Liver (tissue), 9 donors: ENCODE data around the gene TMEM109. TPM values are rescaled to one million over a fixed set of nuclear protein-coding genes. Genes with fewer than 3 reads are reported as not detected.
A peak's percentile ranks its signal among the peaks of the same experiment; 100 is the strongest.

Experiments used
- DNase-seq: peaks from one replicate; pipeline ENCODE4 v3.0.0-alpha.2; 2017; ENCODE audit warnings: low spot score
- H3K27ac ChIP-seq, 2 donors: one replicate each; pipeline ENCODE4 v1.7.0; 2013; ENCODE audit warnings: inconsistent platforms in 2 of 2, low read length in 2 of 2, control low read depth in 1 of 2, low read depth in 1 of 2, mild to moderate bottlenecking in 1 of 2
- H3K27me3 ChIP-seq, 4 donors: one replicate each; pipeline versions ENCODE4 v1.6.1 to v1.7.0; 2013; ENCODE audit warnings: low read length in 3 of 4, inconsistent platforms in 1 of 4, mild to moderate bottlenecking in 1 of 4, moderate library complexity in 1 of 4; ENCODE audit not compliant: control insufficient read depth in 4 of 4, insufficient read depth in 4 of 4
- H3K36me3 ChIP-seq, 4 donors: one replicate each; pipeline versions ENCODE4 v1.6.1 to v1.7.0; 2013; ENCODE audit warnings: low read length in 3 of 4, mild to moderate bottlenecking in 3 of 4, low read depth in 1 of 4, moderate library complexity in 1 of 4; ENCODE audit not compliant: control insufficient read depth in 4 of 4, insufficient read depth in 3 of 4
- H3K4me1 ChIP-seq, 4 donors: one replicate each; pipeline versions ENCODE4 v1.6.1 to v1.7.0; 2013; ENCODE audit warnings: low read length in 3 of 4, mild to moderate bottlenecking in 3 of 4, moderate library complexity in 1 of 4; ENCODE audit not compliant: control insufficient read depth in 4 of 4, insufficient read depth in 4 of 4
- H3K4me3 ChIP-seq, 3 donors: one replicate each; pipeline versions ENCODE4 v1.6.1 to v1.7.0; 2013; ENCODE audit warnings: low read length in 3 of 3, control low read depth in 1 of 3, low read depth in 1 of 3, mild to moderate bottlenecking in 1 of 3
- H3K9ac ChIP-seq, 2 donors: one replicate each; pipeline ENCODE4 v1.7.0; 2013; ENCODE audit warnings: low read length in 2 of 2, mild to moderate bottlenecking in 2 of 2, moderate library complexity in 2 of 2, control low read depth in 1 of 2, low read depth in 1 of 2
- H3K9me3 ChIP-seq, 4 donors: one replicate each; pipeline versions ENCODE4 v1.6.1 to v1.7.0; 2013; ENCODE audit warnings: low read length in 3 of 4; ENCODE audit not compliant: control insufficient read depth in 4 of 4
- ATF3 ChIP-seq: IDR thresholded peaks from 2 replicates; pipeline ENCODE4 v1.6.1; 2016; ENCODE audit warnings: antibody characterized with exemption
- CTCF ChIP-seq: fragments of 150-350 bp; IDR thresholded peaks from 2 replicates; pipeline ENCODE4 v1.5.1; 2017; ENCODE audit warnings: improper control_type of control experiment, low read depth, low read length; ENCODE audit not compliant: missing input control
- EGR1 ChIP-seq, 2 donors: IDR thresholded peaks; 2 replicates each; pipeline ENCODE4 v1.6.1; 2016 to 2018; ENCODE audit warnings: antibody characterized with exemption in 2 of 2, low read depth in 2 of 2
- HNF4A ChIP-seq, 2 donors: conservative IDR thresholded peaks; 2 replicates each; pipeline ENCODE4 v1.6.1; 2016; ENCODE audit warnings: antibody characterized with exemption in 2 of 2, mild to moderate bottlenecking in 2 of 2
- HNF4G ChIP-seq: IDR thresholded peaks from 2 replicates; pipeline ENCODE4 v1.6.1; 2016; ENCODE audit warnings: antibody characterized with exemption
- MAX ChIP-seq: IDR thresholded peaks from 2 replicates; pipeline ENCODE4 v1.6.1; 2016; ENCODE audit warnings: antibody characterized with exemption
- NR2F2 ChIP-seq: IDR thresholded peaks from 2 replicates; pipeline ENCODE4 v1.6.1; 2016; ENCODE audit warnings: antibody characterized with exemption
- RAD21 ChIP-seq, 2 donors: IDR thresholded peaks; 2 replicates each; pipeline ENCODE4 v1.6.1; 2016; ENCODE audit warnings: antibody characterized with exemption in 2 of 2, mild to moderate bottlenecking in 2 of 2
- REST ChIP-seq: IDR thresholded peaks from 2 replicates; pipeline ENCODE4 v1.6.1; 2016; ENCODE audit warnings: antibody characterized with exemption, mild to moderate bottlenecking
- RXRA ChIP-seq, 2 donors: IDR thresholded peaks; 2 replicates each; pipeline ENCODE4 v1.6.1; 2017 to 2018; ENCODE audit warnings: antibody characterized with exemption in 2 of 2, mild to moderate bottlenecking in 1 of 2
- WGBS: extraction: QIAGEN DNeasy Blood & Tissue Kit; methylation state at CpG from one replicate; pipeline ENCODE4 v1.1.7; 2013; 5-methylcytosine and 5-hydroxymethylcytosine counted together
- polyA plus RNA-seq, 2 donors: library from polyadenylated mRNA; stranded (reverse) in 1 of 2; unstranded in 1 of 2; fragments of 200-250 nt in 1 of 2; fragments of >200 nt in 1 of 2; fragmentation: Nextera tagmentation in 1 of 2; extraction: Ambion mirVana in 1 of 2; gene quantifications; one replicate each; pipeline versions ENCODE4 v1.2.1 to v1.2.3, GENCODE V29; 2013 to 2015
- total RNA-seq, 2 donors: library from RNA; depleted of rRNA; stranded (reverse); fragments of >200 nt; gene quantifications; one replicate each; pipeline ENCODE4 v1.2.3, GENCODE V29; 2014
- donor health status: healthy.
- donor health status: healthy.
- donor health status: healthy.
- donor health status: healthy.
- donor health status: healthy.

Gene TMEM109
- total and polyA plus RNA-seq, 4 donors, result 20.6 to 40.3 (median 30.6) TPM

GRCh38 chr11:60899046-60899936, 14.7 kb upstream of the TMEM109 start:
- Histone ChIP-seq H3K36me3 (peaks cover 8 to 77% (median 67%) of the 10 kb centered on the region in 4 donors), H3K27ac (no peak overlapping the region), H3K9me3 (no peaks in the 10 kb centered on the region), H3K9ac (no peak overlapping the region), H3K4me1 (peaks cover 0 to 22% (median 15%) of the 10 kb centered on the region in 4 donors), H3K27me3 (no peaks in the 10 kb centered on the region), H3K4me3 (no peak overlapping the region)
- no peak for TF ChIP-seq RXRA (IDR thresholded peaks at IDR 0.05)
- TF ChIP-seq MAX, result no peak
- no peak for TF ChIP-seq ATF3
- peak; percentile 82 to 90 for TF ChIP-seq RAD21 (IDR thresholded peaks at IDR 0.05)
- peak; percentile 85 for TF ChIP-seq CTCF
- 60% methylated on average over 12 of the region's 12 CpGs for WGBS
- DNase-seq, result no peak

GRCh38 chr11:60899977-60900376, 14.0 kb upstream of the TMEM109 start:
- Histone ChIP-seq H3K9ac (no peak overlapping the region), H3K9me3 (no peaks in the 10 kb centered on the region), H3K36me3 (peaks cover 8 to 71% (median 62%) of the 10 kb centered on the region in 4 donors), H3K4me3 (no peak overlapping the region), H3K27ac (no peak overlapping the region), H3K27me3 (no peaks in the 10 kb centered on the region), H3K4me1 (peaks cover 0 to 29% (median 21%) of the 10 kb centered on the region in 4 donors)
- TF ChIP-seq REST (no peak), CTCF (no peak), HNF4A (conservative IDR thresholded peaks at IDR 0.05) (peak in 1 of 2 donors; percentile 38), EGR1 (IDR thresholded peaks at IDR 0.05; ENCODE audit: low read depth in 2 of 2) (no peak), HNF4G (no peak), NR2F2 (no peak)
- 62% methylated on average over 4 of the region's 4 CpGs for WGBS
- DNase-seq, result no peak
